Gastroesophageal sphincter (tissue), 3 donors: Measurements from ENCODE around the gene GRHL1.

Source experiments
- POLR2A ChIP-seq, 2 donors: fragments of 450-650 bp; IDR thresholded peaks; one replicate each; pipeline ENCODE4 v1.6.1; 2017; ENCODE audit warnings: antibody characterized with exemption in 2 of 2, mild to moderate bottlenecking in 2 of 2, moderate library complexity in 1 of 2
- POLR2AphosphoS5 ChIP-seq: sonication (generic); formaldehyde crosslinking; IDR thresholded peaks from one replicate; pipeline ENCODE4 v1.6.1; 2017; ENCODE audit warnings: antibody characterized with exemption
- TF ChIP-seq, protein P1 (sequence below), 4 experiments: fragments of 200-600 bp in 2 of 4; fragments of 450-650 bp in 2 of 4; sonication (generic) in 1 of 4; IDR thresholded peaks; one replicate each; pipeline ENCODE4 v1.5.1; 2017 to 2019; ENCODE audit warnings: antibody characterized with exemption in 4 of 4, mild to moderate bottlenecking in 2 of 4, moderate library complexity in 2 of 4

DNA sequence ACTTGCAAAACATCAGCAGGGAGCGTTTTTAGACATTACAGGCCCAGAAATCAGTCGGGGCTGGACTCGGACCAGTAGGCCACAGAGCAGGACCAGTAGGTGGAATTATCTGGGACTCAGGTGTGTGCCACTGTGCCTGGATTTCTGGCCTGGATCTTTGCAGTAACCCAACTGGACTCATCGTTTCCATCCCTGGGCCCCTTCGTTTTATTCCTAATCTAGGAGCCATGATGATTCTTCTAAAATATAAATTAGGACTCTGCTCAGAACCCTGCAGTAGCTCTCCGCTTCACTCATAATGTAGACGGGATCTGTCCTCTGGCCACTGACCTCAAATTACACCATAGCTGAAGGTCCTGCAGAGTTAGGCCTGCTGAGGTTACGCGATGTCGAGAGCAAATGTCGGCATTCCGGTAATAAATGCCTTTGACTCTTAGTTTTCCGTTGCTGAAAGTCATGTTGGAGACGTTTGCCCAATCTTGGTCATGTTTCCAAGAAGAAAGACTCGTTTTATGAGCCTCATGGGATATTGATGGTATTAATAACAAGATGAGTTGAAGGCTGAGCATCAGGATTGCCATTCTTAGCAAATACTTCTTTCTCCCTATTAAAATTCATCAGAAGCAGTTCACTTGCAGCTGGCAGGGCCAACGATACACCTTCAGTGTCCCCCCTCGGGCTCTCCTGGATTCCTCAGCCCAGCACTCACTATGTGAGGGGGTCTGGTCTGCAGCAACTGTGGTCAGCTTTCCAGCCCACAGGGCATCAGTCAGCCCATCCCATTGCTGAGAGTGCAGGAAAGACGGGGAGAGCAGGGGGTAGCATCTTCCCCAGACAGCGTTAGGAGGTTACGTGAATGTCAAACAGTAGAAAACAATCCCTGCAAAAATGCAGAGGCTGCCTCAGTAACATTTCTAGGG, 52.0 kb downstream of the GRHL1 start:
- TF ChIP-seq, protein P1, sequence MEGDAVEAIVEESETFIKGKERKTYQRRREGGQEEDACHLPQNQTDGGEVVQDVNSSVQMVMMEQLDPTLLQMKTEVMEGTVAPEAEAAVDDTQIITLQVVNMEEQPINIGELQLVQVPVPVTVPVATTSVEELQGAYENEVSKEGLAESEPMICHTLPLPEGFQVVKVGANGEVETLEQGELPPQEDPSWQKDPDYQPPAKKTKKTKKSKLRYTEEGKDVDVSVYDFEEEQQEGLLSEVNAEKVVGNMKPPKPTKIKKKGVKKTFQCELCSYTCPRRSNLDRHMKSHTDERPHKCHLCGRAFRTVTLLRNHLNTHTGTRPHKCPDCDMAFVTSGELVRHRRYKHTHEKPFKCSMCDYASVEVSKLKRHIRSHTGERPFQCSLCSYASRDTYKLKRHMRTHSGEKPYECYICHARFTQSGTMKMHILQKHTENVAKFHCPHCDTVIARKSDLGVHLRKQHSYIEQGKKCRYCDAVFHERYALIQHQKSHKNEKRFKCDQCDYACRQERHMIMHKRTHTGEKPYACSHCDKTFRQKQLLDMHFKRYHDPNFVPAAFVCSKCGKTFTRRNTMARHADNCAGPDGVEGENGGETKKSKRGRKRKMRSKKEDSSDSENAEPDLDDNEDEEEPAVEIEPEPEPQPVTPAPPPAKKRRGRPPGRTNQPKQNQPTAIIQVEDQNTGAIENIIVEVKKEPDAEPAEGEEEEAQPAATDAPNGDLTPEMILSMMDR (IDR thresholded peaks at IDR 0.05) = no peak
- TF ChIP-seq POLR2A (IDR thresholded peaks at IDR 0.05) = no peak
- no peak for TF ChIP-seq POLR2AphosphoS5
